IgD-negative memory B cell (primary cell): ENCODE data around the gene FAM181A. TPM values are rescaled to one million over a fixed set of nuclear protein-coding genes. Genes with fewer than 3 reads are reported as not detected.

Source experiments
- H3K27ac Mint-ChIP-seq, 3 donors: one replicate each; pipeline ENCODE4 v1.8.0; 2020 to 2022; ENCODE audit warnings: mild to moderate bottlenecking in 3 of 3, mixed read lengths in 3 of 3, moderate library complexity in 1 of 3
- H3K27me3 Mint-ChIP-seq: one replicate; pipeline ENCODE4 v1.8.0; 2021; ENCODE audit warnings: mixed read lengths
- H3K36me3 Mint-ChIP-seq: one replicate; pipeline ENCODE4 v1.8.0; 2020; ENCODE audit warnings: mild to moderate bottlenecking, mixed read lengths
- H3K4me1 Mint-ChIP-seq, 3 donors: one replicate each; pipeline ENCODE4 v1.8.0; 2020 to 2022; ENCODE audit warnings: mixed read lengths in 3 of 3, mild to moderate bottlenecking in 1 of 3
- H3K4me3 Mint-ChIP-seq, 4 donors: one replicate each; pipeline ENCODE4 v1.8.0; 2020 to 2022; ENCODE audit warnings: mild to moderate bottlenecking in 4 of 4, mixed read lengths in 4 of 4, moderate library complexity in 3 of 4
- H3K9me3 Mint-ChIP-seq, 3 donors: one replicate each; pipeline ENCODE4 v1.8.0; 2020 to 2021; ENCODE audit warnings: mixed read lengths in 3 of 3, mild to moderate bottlenecking in 1 of 3
- polyA plus RNA-seq: library from polyadenylated mRNA; unstranded; fragments of 300-500 nt; fragmentation: Illumina TruSeq; gene quantifications from one replicate; pipeline ENCODE4 v1.2.3, GENCODE V29; 2021

The FAM181A gene
- not detected for polyA plus RNA-seq

GRCh38 chr14:93926873-93927799, at the start of gene FAM181A:
FAM181A (plus strand) TSS chr14:93927344; CDS start chr14:93928286, 942 bp downstream.
- Mint-ChIP-seq H3K27me3 (peaks cover 3% of the 10 kb centered on the region), H3K4me1 (peaks cover 0 to 4% (median 2%) of the 10 kb centered on the region in 3 donors)

GRCh38 chr14:93878212-93878611, 48.9 kb upstream of the FAM181A start:
- H3K27me3 Mint-ChIP-seq: peaks cover 2% of the 10 kb centered on the region
- no peak overlapping the region for H3K27ac Mint-ChIP-seq
- H3K9me3 Mint-ChIP-seq: peaks cover 0 to 10% (median 3%) of the 10 kb centered on the region in 3 donors
- peaks cover 2% of the 10 kb centered on the region for H3K36me3 Mint-ChIP-seq
- peak overlapping the region in 1 of 4 donors; percentile 3 for H3K4me3 Mint-ChIP-seq
- peaks cover 0 to 1% (median 1%) of the 10 kb centered on the region in 3 donors for H3K4me1 Mint-ChIP-seq

More at GRCh38 chr14:93926873-93927799, at the start of gene FAM181A:
- Mint-ChIP-seq H3K36me3 (no peaks in the 10 kb centered on the region), H3K4me3 (peak within 1 kb of the TSS in 1 of 4 donors; percentile 63), H3K27ac (no peak within 1 kb of the TSS), H3K9me3 (no peaks in the 10 kb centered on the region)

GRCh38 chr14:93878871-93879270, 48.3 kb upstream of the FAM181A start:
- peaks cover 0 to 9% (median 3%) of the 10 kb centered on the region in 3 donors for H3K9me3 Mint-ChIP-seq
- H3K27ac Mint-ChIP-seq: no peak overlapping the region
- peaks cover 0 to 1% (median 1%) of the 10 kb centered on the region in 3 donors for H3K4me1 Mint-ChIP-seq
- H3K4me3 Mint-ChIP-seq: no peak overlapping the region
- H3K36me3 Mint-ChIP-seq: peaks cover 2% of the 10 kb centered on the region
- H3K27me3 Mint-ChIP-seq: peaks cover 2% of the 10 kb centered on the region

- H3K4me1 Mint-ChIP-seq: peaks cover 0 to 1% (median 1%) of the 10 kb centered on the region in 3 donors
- no peak overlapping the region for H3K4me3 Mint-ChIP-seq
- H3K9me3 Mint-ChIP-seq: peaks cover 0 to 6% (median 3%) of the 10 kb centered on the region in 3 donors
- H3K27me3 Mint-ChIP-seq: peaks cover 2% of the 10 kb centered on the region
- H3K36me3 Mint-ChIP-seq: no peaks in the 10 kb centered on the region
- no peak overlapping the region for H3K27ac Mint-ChIP-seq
These were observed 47.7 kb upstream of the FAM181A start for GRCh38 chr14:93879362-93879983.

- H3K4me3 Mint-ChIP-seq: no peak overlapping the region
- H3K27me3 Mint-ChIP-seq: peaks cover 5% of the 10 kb centered on the region
- no peaks in the 10 kb centered on the region for H3K36me3 Mint-ChIP-seq
- H3K4me1 Mint-ChIP-seq: peaks cover 0 to 1% (median 1%) of the 10 kb centered on the region in 3 donors
- peaks cover 0 to 6% (median 0%) of the 10 kb centered on the region in 3 donors for H3K9me3 Mint-ChIP-seq
- H3K27ac Mint-ChIP-seq: no peak overlapping the region
These were observed 46.9 kb upstream of the FAM181A start for GRCh38 chr14:93880021-93880820.

GRCh38 chr14:93884950-93885349, 42.2 kb upstream of the FAM181A start:
- H3K36me3 Mint-ChIP-seq: no peaks in the 10 kb centered on the region
- peaks cover 10% of the 10 kb centered on the region for H3K27me3 Mint-ChIP-seq
- no peak overlapping the region for H3K4me3 Mint-ChIP-seq
- no peak overlapping the region for H3K27ac Mint-ChIP-seq
- peaks cover 0 to 1% (median 1%) of the 10 kb centered on the region in 3 donors for H3K4me1 Mint-ChIP-seq
- peaks cover 2 to 16% (median 3%) of the 10 kb centered on the region in 3 donors for H3K9me3 Mint-ChIP-seq

GRCh38 chr14:93888995-93889394, 38.1 kb upstream of the FAM181A start:
- H3K36me3 Mint-ChIP-seq: no peaks in the 10 kb centered on the region
- H3K4me1 Mint-ChIP-seq: no peaks in the 10 kb centered on the region
- H3K4me3 Mint-ChIP-seq: no peak overlapping the region
- H3K27me3 Mint-ChIP-seq: peaks cover 22% of the 10 kb centered on the region
- H3K9me3 Mint-ChIP-seq: peaks cover 3 to 9% (median 4%) of the 10 kb centered on the region in 3 donors
- no peak overlapping the region for H3K27ac Mint-ChIP-seq

- Mint-ChIP-seq H3K9me3 (peaks cover 3 to 9% (median 4%) of the 10 kb centered on the region in 3 donors), H3K4me1 (no peaks in the 10 kb centered on the region), H3K4me3 (no peak overlapping the region), H3K27me3 (peaks cover 20% of the 10 kb centered on the region), H3K27ac (no peak overlapping the region), H3K36me3 (no peaks in the 10 kb centered on the region)
These were observed 37.2 kb upstream of the FAM181A start for GRCh38 chr14:93889739-93890483.

GRCh38 chr14:93891756-93892504, 35.2 kb upstream of the FAM181A start:
- Mint-ChIP-seq H3K4me1 (no peaks in the 10 kb centered on the region), H3K36me3 (no peaks in the 10 kb centered on the region), H3K9me3 (peaks cover 0 to 2% (median 0%) of the 10 kb centered on the region in 3 donors), H3K27ac (peak overlapping the region in 1 of 3 donors; percentile 31), H3K27me3 (peaks cover 19% of the 10 kb centered on the region), H3K4me3 (peak overlapping the region in 1 of 4 donors; percentile 28)

- no peak overlapping the region for H3K27ac Mint-ChIP-seq
- H3K9me3 Mint-ChIP-seq: peaks cover 0 to 2% (median 0%) of the 10 kb centered on the region in 3 donors
- no peaks in the 10 kb centered on the region for H3K4me1 Mint-ChIP-seq
- peaks cover 14% of the 10 kb centered on the region for H3K27me3 Mint-ChIP-seq
- H3K4me3 Mint-ChIP-seq: peak overlapping the region in 1 of 4 donors; percentile 34
- no peaks in the 10 kb centered on the region for H3K36me3 Mint-ChIP-seq
These were observed 34.7 kb upstream of the FAM181A start for GRCh38 chr14:93892505-93892839.

- Mint-ChIP-seq H3K4me1 (no peaks in the 10 kb centered on the region), H3K36me3 (no peaks in the 10 kb centered on the region), H3K27me3 (peaks cover 14% of the 10 kb centered on the region), H3K9me3 (peaks cover 0 to 2% (median 0%) of the 10 kb centered on the region in 3 donors), H3K4me3 (no peak overlapping the region), H3K27ac (no peak overlapping the region)
These were observed 34.1 kb upstream of the FAM181A start for GRCh38 chr14:93892923-93893558.

GRCh38 chr14:93893661-93894261, 33.4 kb upstream of the FAM181A start:
- no peak overlapping the region for H3K4me3 Mint-ChIP-seq
- H3K27me3 Mint-ChIP-seq: peaks cover 14% of the 10 kb centered on the region
- H3K27ac Mint-ChIP-seq: no peak overlapping the region
- no peaks in the 10 kb centered on the region for H3K36me3 Mint-ChIP-seq
- H3K9me3 Mint-ChIP-seq: peaks cover 0 to 2% (median 0%) of the 10 kb centered on the region in 3 donors
- no peaks in the 10 kb centered on the region for H3K4me1 Mint-ChIP-seq
